Loucy (cell line): Measurements from ENCODE around the gene NKX2-2.

ENCODE experiments used
- EZH2phosphoT487 ChIP-seq: fragments of 200-600 bp; IDR thresholded peaks from 2 replicates; pipeline ENCODE4 v1.6.1; 2018; ENCODE audit warnings: antibody characterized with exemption, mild to moderate bottlenecking, moderate library complexity, borderline replicate concordance
- TF ChIP-seq, protein P1 (sequence below): fragments of 200-600 bp; sonication (generic); conservative IDR thresholded peaks from 2 replicates; pipeline ENCODE4 v1.5.1; 2014; ENCODE audit warnings: mild to moderate bottlenecking, antibody characterized with exemption, low read length

DNA sequence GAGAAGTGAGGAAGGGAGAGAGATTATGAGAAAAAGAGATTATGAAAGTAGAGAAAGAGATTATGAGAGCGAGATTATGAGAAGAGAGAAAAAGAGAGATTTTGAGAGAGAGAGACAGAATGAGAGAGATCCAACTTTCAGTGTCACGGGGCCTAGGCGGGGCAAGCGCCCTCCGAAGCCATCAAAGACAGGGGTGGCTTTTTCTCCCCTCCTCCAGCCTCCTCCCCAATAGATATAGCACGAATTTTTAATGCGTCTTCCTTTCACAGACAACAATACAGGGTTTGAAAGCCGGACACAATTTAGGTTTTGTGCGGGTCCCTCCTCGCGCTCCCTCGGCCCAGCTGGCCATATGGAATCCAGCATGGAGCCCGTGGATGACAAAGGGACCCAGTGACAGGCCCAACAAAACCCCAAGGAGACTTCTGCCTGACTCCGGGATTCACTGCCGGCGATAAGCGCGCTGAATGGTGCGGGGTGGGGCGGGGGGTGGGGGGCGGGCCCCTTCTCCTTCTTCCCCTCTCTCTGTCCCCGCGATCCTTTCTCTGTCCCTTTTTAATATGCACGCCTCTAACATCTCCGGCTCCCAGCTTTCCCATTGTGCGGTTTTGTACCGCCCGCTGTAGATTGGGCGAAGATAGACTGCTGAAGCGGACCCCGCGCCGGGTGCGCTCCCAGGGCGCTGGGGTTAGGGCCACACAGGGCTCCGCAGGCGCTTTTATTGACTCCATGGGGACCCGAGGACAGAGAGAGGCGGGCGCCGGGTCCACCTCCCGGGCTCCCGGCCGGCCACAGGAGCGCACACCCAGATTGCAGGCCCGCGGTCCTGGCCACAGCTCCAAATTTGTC, 5.4 kb downstream of the NKX2-2 start:
- TF ChIP-seq, protein P1, sequence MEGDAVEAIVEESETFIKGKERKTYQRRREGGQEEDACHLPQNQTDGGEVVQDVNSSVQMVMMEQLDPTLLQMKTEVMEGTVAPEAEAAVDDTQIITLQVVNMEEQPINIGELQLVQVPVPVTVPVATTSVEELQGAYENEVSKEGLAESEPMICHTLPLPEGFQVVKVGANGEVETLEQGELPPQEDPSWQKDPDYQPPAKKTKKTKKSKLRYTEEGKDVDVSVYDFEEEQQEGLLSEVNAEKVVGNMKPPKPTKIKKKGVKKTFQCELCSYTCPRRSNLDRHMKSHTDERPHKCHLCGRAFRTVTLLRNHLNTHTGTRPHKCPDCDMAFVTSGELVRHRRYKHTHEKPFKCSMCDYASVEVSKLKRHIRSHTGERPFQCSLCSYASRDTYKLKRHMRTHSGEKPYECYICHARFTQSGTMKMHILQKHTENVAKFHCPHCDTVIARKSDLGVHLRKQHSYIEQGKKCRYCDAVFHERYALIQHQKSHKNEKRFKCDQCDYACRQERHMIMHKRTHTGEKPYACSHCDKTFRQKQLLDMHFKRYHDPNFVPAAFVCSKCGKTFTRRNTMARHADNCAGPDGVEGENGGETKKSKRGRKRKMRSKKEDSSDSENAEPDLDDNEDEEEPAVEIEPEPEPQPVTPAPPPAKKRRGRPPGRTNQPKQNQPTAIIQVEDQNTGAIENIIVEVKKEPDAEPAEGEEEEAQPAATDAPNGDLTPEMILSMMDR, result no peak
- TF ChIP-seq EZH2phosphoT487, result no peak
